PFSK-1 (cell line): Measurements from ENCODE around the gene PSMC5.

Source experiments
- FOXP2 ChIP-seq: optimal IDR thresholded peaks from 2 replicates; pipeline ENCODE3; 2011; ENCODE audit warnings: borderline replicate concordance, control low read depth, inconsistent platforms; ENCODE audit not compliant: insufficient read depth; ENCODE audit errors: extremely low read length, extremely low read depth
- POLR2AphosphoS5 ChIP-seq: IDR thresholded peaks from 2 replicates; pipeline ENCODE4 v1.6.1; 2012; ENCODE audit warnings: low read depth, mild to moderate bottlenecking, control low read depth, low read length, moderate library complexity
- REST ChIP-seq, 2 experiments: IDR thresholded peaks; 2 replicates each; pipeline versions ENCODE4 v1.6.1 to v1.8.0; 2011 to 2012; ENCODE audit warnings: low read depth in 2 of 2, low read length in 2 of 2, control low read depth in 1 of 2, inconsistent platforms in 1 of 2, mild to moderate bottlenecking in 1 of 2, moderate library complexity in 1 of 2; ENCODE audit not compliant: insufficient read depth in 1 of 2
- TAF1 ChIP-seq: IDR thresholded peaks from 2 replicates; pipeline ENCODE4 v1.6.1; 2012; ENCODE audit warnings: low read length, control low read depth, borderline replicate concordance; ENCODE audit not compliant: insufficient read depth

- TF ChIP-seq REST (IDR thresholded peaks at IDR 0.05; ENCODE audit: insufficient read depth in 1 of 2, low read depth in 2 of 2, low read length in 2 of 2) (no peak), FOXP2 (no peak), TAF1 (no peak), POLR2AphosphoS5 (no peak)
Observed at GRCh38 chr17:63821804-63822203, 5.4 kb upstream of the PSMC5 start.
